ENCODE measurements around the gene PBX3.

The PBX3 gene

DNA sequence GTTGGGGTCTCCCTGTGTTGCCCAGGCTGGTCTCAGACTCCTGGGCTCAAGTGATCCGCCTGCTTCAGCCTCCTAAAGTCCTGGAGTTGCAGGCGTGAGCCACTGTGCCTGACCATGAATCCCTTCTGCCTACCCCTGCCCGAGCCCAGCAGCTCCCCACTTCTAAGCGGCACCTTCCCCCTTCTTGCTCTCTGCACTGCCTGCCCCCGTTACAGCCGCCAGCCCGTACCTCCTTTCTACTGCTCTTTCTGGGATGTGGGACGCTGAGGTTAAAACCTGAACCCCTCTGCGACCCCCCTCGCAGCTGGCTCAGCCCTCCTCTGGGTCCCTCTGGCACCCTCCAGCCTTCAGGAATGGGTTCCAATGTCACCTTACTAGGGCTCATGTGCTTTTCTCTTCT is 249.6 kb downstream of the PBX3 start:
- Histone ChIP-seq H3K9ac (no peak overlapping the region), H3K4me3 (ENCODE audit: low read depth, low read length) (no peak overlapping the region), H3K36me3 (ENCODE audit: control insufficient read depth, insufficient read depth, low read length) (no peaks in the 10 kb centered on the region), H3K9me3 (ENCODE audit: control insufficient read depth, low read length) (no peaks in the 10 kb centered on the region), H3K27ac (no peak overlapping the region), H2AFZ (no peak overlapping the region), H3K4me2 (ENCODE audit: low read length) (no peak overlapping the region), H3K4me1 (no peaks in the 10 kb centered on the region), H3K27me3 (ENCODE audit: control insufficient read depth, insufficient read depth, low read length) (no peaks in the 10 kb centered on the region), H3K79me2 (no peaks in the 10 kb centered on the region)
- TF ChIP-seq, protein P1, sequence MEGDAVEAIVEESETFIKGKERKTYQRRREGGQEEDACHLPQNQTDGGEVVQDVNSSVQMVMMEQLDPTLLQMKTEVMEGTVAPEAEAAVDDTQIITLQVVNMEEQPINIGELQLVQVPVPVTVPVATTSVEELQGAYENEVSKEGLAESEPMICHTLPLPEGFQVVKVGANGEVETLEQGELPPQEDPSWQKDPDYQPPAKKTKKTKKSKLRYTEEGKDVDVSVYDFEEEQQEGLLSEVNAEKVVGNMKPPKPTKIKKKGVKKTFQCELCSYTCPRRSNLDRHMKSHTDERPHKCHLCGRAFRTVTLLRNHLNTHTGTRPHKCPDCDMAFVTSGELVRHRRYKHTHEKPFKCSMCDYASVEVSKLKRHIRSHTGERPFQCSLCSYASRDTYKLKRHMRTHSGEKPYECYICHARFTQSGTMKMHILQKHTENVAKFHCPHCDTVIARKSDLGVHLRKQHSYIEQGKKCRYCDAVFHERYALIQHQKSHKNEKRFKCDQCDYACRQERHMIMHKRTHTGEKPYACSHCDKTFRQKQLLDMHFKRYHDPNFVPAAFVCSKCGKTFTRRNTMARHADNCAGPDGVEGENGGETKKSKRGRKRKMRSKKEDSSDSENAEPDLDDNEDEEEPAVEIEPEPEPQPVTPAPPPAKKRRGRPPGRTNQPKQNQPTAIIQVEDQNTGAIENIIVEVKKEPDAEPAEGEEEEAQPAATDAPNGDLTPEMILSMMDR (IDR thresholded peaks at IDR 0.05): no peak

DNA sequence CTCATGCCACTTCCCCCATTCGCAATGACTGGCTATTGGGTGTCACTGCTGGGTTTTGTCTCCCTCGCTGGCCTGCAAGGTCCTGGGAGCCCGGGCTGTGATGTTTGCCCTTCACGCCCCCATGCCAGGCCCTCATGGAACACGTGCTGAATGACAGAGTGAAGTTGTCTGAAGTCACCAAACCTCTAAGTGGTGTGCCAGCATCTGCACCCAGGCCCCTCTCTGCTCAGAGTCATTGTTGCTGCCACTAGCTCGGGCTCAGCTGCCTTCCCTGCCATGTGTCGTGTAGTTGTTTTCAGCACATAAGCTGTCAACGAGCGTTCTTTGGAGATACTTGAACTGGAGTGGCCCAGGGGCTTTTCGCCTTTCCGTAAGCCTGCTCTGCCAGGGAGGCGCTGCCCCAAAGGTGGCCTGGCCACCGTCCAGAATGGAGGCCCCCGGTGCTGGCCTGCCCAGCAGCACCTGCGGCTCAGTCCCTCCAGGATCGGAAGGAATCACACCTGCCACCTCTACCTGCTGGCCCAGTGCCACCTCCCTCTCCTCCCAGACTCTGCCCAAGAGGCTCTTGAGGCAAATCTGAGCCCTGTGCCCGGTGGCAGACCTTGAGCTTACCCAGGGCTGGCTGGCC is 250.1 kb downstream of the PBX3 start:
- Histone ChIP-seq H3K4me1 (no peaks in the 10 kb centered on the region), H3K27me3 (ENCODE audit: control insufficient read depth, insufficient read depth, low read length) (no peaks in the 10 kb centered on the region), H3K79me2 (no peaks in the 10 kb centered on the region), H3K9ac (no peak overlapping the region), H3K4me3 (ENCODE audit: low read depth, low read length) (no peak overlapping the region), H3K9me3 (ENCODE audit: control insufficient read depth, low read length) (no peaks in the 10 kb centered on the region), H3K27ac (no peak overlapping the region), H2AFZ (no peak overlapping the region), H3K4me2 (ENCODE audit: low read length) (no peak overlapping the region), H3K36me3 (ENCODE audit: control insufficient read depth, insufficient read depth, low read length) (no peaks in the 10 kb centered on the region)
- TF ChIP-seq, protein P1 (IDR thresholded peaks at IDR 0.05): no peak

DNA sequence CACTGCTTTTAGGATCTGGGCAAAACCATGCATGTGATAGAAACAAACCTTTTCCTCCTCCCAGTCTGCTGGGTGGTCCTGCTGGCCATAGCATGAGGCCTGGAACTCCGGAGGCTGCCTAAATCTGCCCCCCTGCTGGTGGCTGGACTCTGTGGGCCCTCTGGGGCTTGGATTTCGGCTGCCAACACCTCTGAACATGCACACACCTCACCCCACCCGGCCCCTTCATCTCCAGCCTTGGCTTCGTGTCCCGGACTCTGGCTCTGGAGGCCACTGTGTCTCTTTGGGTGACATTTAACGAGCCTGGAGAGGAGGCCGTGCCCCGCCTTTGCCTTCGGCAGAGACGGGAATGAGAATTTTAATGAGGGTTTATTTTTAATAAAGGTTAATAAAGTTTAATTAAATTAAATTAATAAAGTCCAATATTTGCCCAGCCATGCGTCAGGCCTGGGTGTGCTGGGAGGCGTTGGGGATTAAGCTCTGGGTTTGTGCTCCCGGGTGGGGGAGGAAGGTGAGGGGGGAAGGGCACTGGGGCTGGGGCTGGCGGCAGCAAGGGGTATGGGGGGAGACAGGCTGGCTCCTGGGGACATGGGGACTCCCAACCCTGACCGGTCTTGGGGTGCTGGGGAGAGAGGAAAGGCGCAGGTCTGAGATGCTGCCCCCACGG is 251.8 kb downstream of the PBX3 start:
- Histone ChIP-seq H3K4me1 (no peaks in the 10 kb centered on the region), H3K27ac (no peak overlapping the region), H3K36me3 (ENCODE audit: control insufficient read depth, insufficient read depth, low read length) (no peaks in the 10 kb centered on the region), H3K79me2 (no peaks in the 10 kb centered on the region), H3K27me3 (ENCODE audit: control insufficient read depth, insufficient read depth, low read length) (no peaks in the 10 kb centered on the region), H2AFZ (no peak overlapping the region), H3K9me3 (ENCODE audit: control insufficient read depth, low read length) (no peaks in the 10 kb centered on the region), H3K4me2 (ENCODE audit: low read length) (no peak overlapping the region), H3K4me3 (ENCODE audit: low read depth, low read length) (no peak overlapping the region), H3K9ac (no peak overlapping the region)
- TF ChIP-seq, protein P1 (IDR thresholded peaks at IDR 0.05): no peak

DNA sequence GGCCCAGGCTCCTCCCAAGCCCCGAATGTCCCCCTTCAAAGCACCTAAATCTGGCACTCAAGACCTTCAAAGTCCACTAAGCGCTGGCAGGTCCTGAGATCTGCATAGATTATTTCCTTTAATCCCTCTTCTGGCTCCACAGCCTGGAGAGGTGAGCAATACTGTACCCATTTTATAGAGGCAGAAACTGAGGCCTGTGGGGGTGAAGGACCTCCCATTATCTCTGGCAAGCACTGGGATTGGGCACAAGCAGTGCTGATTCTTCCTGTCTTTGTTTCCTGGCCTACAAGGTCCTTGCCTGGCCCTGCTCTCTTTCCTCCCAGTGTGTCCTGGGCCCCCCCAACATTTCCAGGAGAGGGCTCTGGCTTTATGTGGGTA is 252.3 kb downstream of the PBX3 start:
- Histone ChIP-seq H3K4me3 (ENCODE audit: low read depth, low read length) (no peak overlapping the region), H3K9me3 (ENCODE audit: control insufficient read depth, low read length) (no peaks in the 10 kb centered on the region), H3K27ac (no peak overlapping the region), H2AFZ (no peak overlapping the region), H3K4me2 (ENCODE audit: low read length) (no peak overlapping the region), H3K36me3 (ENCODE audit: control insufficient read depth, insufficient read depth, low read length) (no peaks in the 10 kb centered on the region), H3K9ac (no peak overlapping the region), H3K4me1 (no peaks in the 10 kb centered on the region), H3K79me2 (no peaks in the 10 kb centered on the region), H3K27me3 (ENCODE audit: control insufficient read depth, insufficient read depth, low read length) (no peaks in the 10 kb centered on the region)
- TF ChIP-seq, protein P1 (IDR thresholded peaks at IDR 0.05): no peak

DNA sequence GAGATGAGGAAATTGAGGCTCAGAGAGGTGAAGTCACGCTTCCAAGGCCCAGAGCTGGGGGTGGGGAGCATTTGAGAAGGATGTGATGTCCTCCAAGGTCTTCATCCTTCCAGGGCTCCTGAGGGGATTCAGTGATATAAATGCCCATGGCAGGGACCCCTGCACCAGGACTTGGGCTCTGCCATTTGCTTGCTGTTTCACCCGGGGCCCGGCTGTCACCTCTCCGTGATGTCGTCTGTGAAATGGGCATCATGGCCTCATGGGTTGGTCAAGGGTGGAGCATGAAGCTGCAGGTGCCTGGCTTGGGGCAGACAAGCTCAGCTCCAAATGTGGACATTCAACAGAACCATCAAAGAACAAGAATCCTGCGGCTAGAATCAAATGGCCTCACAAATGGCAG is 253.1 kb downstream of the PBX3 start:
- no peaks in the 10 kb centered on the region for H3K36me3 ChIP-seq (ENCODE audit: control insufficient read depth, insufficient read depth, low read length)

More for the DNA sequence above, 253.1 kb downstream of the PBX3 start:
- Histone ChIP-seq H3K79me2 (no peaks in the 10 kb centered on the region), H3K27me3 (ENCODE audit: control insufficient read depth, insufficient read depth, low read length) (no peaks in the 10 kb centered on the region), H3K9ac (no peak overlapping the region), H3K9me3 (ENCODE audit: control insufficient read depth, low read length) (no peaks in the 10 kb centered on the region), H3K27ac (no peak overlapping the region), H3K4me2 (ENCODE audit: low read length) (no peak overlapping the region), H2AFZ (no peak overlapping the region), H3K4me3 (ENCODE audit: low read depth, low read length) (no peak overlapping the region), H3K4me1 (no peaks in the 10 kb centered on the region)
- TF ChIP-seq, protein P1 (IDR thresholded peaks at IDR 0.05): no peak

All from parathyroid adenoma (tissue), 2 donors.